ENCODE results near the gene PFAS. TPM values are rescaled to one million over a fixed set of nuclear protein-coding genes. Genes with fewer than 3 reads are reported as not detected.
A peak's percentile ranks its signal among the peaks of the same experiment; 100 is the strongest.

Gene PFAS
- total RNA-seq, 1 donor from 2014 or later = 12.1 TPM

- ATAC-seq (peak; percentile 95), DNase-seq (peak; percentile 93)
- intact Hi-C loops (cut with micrococcal nuclease) = no loop called here
Measured at GRCh38 chr17:8288336-8289102, 39.4 kb downstream of the PFAS start, which contains the start of gene RANGRF. Gene RANGRF, plus strand, starts transcription at chr17:8288670. Its CDS starts 119 bp downstream, at chr17:8288789.

GRCh38 chr17:8289103-8289397 lies 40.0 kb downstream of the PFAS start:
- DNase-seq (peak; percentile 92), ATAC-seq (no peak)
- intact Hi-C loops (cut with micrococcal nuclease) = no loop called here

- ATAC-seq = no peak
- intact Hi-C loops (cut with micrococcal nuclease) = no loop called here
Measured at GRCh38 chr17:8290043-8290442, 41.0 kb downstream of the PFAS start.

GRCh38 chr17:8292639-8293395 lies 43.7 kb downstream of the PFAS start:
- no peak for DNase-seq
- intact Hi-C loops (cut with micrococcal nuclease) = no loop called here
- no peak for ATAC-seq

More at GRCh38 chr17:8290043-8290442, 41.0 kb downstream of the PFAS start:
- DNase-seq = no peak

GRCh38 chr17:8294361-8294760 lies 45.3 kb downstream of the PFAS start:
- ATAC-seq (no peak), DNase-seq (no peak)
- intact Hi-C loops (cut with micrococcal nuclease) = no loop called here

- intact Hi-C loops (cut with micrococcal nuclease) = no loop called here
- ATAC-seq (peak; percentile 14), DNase-seq (no peak)
Measured at GRCh38 chr17:8294814-8295316, 45.8 kb downstream of the PFAS start.

GRCh38 chr17:8300226-8300625 lies 51.1 kb downstream of the PFAS start:
- DNase-seq (no peak), ATAC-seq (no peak)
- intact Hi-C loops (cut with micrococcal nuclease) = no loop called here

GRCh38 chr17:8300627-8301242 lies 51.6 kb downstream of the PFAS start:
- intact Hi-C loops (cut with micrococcal nuclease) = no loop called here
- DNase-seq (peak; percentile 52), ATAC-seq (peak; percentile 87)

GRCh38 chr17:8310601-8311123 lies 61.6 kb downstream of the PFAS start:
- no peak for DNase-seq
- ATAC-seq = peak; percentile 75
- intact Hi-C loops (cut with micrococcal nuclease) = no loop called here

- intact Hi-C loops (cut with micrococcal nuclease) = no loop called here
- ATAC-seq (peak; percentile 62), DNase-seq (peak; percentile 42)
Measured at GRCh38 chr17:8311131-8311790, 62.2 kb downstream of the PFAS start.

- no peak for ATAC-seq
- DNase-seq = no peak
- intact Hi-C loops (cut with micrococcal nuclease) = no loop called here
Measured at GRCh38 chr17:8312251-8312650, 63.2 kb downstream of the PFAS start.

GRCh38 chr17:8312726-8313600 lies 63.9 kb downstream of the PFAS start:
- intact Hi-C loops (cut with micrococcal nuclease) = no loop called here
- ATAC-seq = no peak
- no peak for DNase-seq

- intact Hi-C loops (cut with micrococcal nuclease) = no loop called here
- ATAC-seq (no peak), DNase-seq (no peak)
Measured at GRCh38 chr17:8314797-8315763, 66.0 kb downstream of the PFAS start.

GRCh38 chr17:8315764-8316217 lies 66.7 kb downstream of the PFAS start:
- DNase-seq (no peak), ATAC-seq (no peak)
- intact Hi-C loops (cut with micrococcal nuclease) = no loop called here

- DNase-seq (no peak), ATAC-seq (no peak)
- intact Hi-C loops (cut with micrococcal nuclease) = no loop called here
Measured at GRCh38 chr17:8318010-8318935, 69.2 kb downstream of the PFAS start.
